GF-D8 (cell line): Measurements from ENCODE around the gene CADM1.

ENCODE experiments used
- DNase-seq: peaks from one replicate; lab custom pipeline; 2025; lab: John Stamatoyannopoulos, UW

Gene CADM1

DNA sequence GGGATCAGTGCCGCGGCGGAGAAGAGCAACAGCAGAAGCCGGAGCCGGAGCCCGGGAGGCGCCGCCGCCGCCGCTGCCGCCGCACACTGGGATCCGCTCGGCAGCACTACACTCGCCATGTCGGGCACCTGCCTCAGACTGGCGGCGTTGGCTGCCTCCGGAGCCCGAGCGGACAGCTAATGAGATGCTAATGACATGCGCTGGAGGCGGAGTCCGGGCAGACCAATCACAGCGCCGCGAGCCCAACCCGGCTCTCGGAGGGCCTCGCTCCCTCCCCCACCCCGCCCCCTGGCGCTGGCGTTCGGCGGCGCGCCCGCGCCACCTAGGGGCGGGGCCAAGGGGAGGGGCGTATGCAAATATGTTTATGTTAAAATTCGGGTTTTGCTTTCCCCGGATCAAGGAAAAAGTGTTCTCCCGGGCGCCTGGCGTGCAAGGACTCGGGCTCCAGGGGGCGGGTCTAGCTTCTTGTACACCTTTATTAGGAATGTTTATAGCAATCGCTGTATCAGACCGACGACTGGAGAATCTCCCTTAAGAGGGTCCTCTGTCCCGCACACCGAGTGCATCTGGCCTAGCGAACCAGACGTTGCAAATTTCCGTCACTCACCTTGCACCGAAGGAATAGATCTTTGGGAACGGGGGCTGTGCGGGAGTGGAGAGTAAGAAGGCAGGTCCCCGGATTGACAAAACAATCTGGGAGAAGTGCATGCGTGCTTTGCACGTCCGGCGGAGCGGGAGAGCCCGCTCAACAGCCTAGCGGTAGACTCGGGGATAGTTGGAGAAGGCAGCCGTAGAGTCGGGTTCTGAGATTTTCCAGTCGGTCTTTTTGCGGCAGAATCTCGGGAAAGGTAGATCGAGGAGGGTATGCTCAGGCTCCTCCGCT lies at the start of gene CADM1:
Gene CADM1 (minus strand): TSS at position 140 of the 883 bp plus-strand sequence.
- DNase-seq = no peak

DNA sequence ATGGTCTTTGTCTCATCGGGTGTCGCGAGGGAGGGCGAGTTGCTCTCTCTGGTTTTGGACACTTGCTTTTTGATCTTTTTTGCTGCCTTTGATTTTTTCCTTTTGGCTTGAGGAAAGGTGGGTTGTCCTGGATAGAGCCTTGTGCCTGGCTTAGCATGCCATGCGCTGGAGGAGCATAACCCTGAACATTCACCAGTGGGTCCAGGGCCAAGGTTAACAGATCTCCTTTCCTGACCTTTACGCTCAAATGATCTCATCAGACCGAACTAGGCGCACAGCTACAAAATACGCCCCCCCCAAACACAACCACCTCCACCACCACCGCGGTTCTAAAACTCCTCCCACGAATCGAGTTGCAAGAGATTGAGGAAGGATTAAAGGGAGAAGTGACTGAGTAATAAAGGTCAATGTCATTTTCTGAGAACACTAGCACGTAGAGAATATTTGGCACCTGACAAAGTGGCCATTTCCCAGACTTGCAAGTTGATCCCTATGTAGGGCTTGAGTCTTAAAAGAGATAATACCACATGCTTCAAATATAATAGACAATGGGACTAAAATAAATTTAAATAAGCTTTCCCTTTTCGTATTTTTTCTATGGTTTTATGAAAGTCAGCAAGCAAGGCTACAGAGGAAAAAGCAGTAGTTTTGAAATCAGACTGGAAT lies 48.7 kb upstream of the CADM1 start:
- DNase-seq = no peak

DNA sequence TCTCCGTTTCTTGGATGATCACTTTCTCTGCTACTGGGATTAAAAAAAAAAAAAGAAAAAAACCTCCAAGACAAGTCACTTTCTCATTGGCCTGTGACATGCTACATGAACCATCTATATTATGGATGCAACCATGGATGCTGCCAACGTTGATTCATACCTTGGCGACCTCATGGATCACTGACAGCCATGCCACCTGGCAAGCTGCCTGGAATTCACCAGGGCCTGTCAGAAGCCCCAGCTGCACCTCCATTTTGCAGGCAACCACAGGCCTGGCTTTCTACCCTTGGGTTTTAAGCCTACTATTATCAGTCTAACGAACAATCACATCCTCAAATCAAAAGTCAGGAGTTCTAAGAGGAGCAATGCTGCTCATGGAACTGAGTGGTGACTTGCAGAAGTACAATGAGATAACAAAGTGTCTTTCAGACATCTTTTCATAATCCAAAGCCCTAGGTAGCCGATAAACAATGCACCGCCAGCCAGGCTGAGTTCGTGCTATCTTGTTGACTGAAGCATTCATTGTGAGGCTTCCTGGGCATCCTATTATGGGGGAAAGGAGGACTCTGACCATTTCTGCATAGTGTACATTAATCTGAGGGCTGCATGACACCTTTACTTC lies 48.0 kb upstream of the CADM1 start:
- DNase-seq = no peak

DNA sequence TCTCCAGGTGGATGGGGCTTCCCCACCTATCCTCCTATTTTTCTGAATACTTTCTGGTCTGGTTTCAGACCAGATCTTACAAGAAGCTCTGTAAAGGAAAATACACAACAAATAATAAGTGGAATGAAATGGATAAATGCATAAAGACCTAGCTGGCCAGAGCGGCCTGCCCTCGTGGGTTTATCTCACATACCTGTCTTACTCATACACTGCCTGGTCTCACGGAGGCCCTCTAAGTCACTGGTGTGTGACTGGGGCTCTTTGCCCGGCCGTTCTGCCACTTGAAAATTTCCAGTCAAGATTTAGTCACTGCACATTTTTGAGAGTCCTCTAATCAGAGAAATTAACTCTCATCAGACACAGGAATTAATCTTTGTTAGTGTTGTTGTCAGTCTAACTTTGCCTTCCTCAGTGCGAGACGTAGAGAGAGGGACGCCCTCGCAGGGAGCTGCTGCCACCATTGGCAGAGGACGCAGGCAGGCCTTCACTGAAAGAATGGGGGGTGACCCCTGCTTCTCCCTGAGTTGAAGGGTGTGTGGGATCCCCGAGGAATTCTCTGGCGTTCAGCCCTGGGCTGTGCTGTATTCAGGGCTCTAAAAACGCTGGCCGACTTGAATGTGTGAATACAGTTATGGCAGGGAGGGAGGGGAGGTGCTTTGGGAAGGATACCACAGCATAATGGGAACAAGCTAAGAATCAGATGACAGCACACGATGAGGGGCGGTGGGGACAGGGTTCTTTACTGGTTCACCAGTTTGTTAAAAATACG lies 46.3 kb upstream of the CADM1 start:
- no peak for DNase-seq

DNA sequence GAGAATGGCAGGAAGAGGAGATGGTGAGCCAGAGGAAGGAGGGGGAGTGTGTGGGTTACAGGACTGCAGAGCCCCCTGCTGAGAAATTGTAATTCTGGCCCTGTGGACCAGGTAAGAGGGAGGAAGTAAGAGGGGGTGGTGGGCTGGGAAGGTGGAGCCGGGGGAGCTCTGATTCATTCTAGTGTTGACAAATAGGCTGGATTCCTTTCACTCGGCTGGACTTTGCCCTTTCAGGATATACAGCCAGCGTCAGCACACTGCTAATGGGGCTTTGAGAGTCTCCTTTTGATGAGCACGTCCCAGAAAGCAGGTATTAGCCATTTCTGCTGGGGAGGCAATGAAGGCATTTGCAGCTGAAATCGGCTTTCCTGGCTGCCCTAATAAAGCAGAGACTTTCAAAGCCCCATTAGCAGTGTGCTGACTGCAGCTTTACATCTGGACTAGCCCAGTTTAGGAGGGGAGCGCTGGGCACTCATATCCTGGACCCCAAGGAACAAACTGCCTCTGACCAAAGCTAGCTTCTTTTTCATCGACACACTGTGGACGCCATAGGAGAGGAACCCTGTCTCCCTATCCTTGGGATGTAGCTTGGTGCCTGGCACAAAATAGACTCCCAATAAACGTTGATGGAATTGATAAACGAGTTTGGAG lies 44.8 kb upstream of the CADM1 start:
- no peak for DNase-seq

DNA sequence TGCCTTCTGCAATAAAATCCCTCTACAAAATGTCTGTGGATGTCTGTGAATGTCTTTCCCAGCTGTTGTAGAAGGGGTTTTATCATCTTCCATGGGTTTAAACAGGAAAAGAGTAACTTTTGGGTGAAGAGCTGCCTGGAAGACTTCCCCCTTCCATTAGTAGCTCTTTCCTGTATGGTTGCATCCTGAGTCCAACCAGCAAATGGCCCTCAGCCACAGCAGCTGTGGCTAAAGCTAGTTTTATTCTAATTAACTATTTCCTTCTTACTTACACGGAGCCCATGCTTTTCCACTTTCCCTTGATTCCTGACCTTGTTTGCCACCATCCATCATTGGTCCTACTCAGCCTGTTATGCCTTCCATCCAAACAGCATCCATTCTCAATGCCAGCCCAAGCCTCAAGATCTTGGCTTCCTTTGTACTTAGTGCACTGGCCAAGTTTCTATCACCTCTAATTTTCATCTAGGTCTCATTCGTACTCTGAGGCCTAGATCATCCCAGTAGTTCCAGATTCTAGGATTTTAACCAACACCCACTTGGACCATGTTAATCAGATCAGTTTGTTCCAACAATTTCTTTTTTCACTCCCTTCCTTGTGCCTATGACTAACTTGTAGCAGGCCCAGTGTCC lies 41.5 kb upstream of the CADM1 start:
- DNase-seq = no peak

DNA sequence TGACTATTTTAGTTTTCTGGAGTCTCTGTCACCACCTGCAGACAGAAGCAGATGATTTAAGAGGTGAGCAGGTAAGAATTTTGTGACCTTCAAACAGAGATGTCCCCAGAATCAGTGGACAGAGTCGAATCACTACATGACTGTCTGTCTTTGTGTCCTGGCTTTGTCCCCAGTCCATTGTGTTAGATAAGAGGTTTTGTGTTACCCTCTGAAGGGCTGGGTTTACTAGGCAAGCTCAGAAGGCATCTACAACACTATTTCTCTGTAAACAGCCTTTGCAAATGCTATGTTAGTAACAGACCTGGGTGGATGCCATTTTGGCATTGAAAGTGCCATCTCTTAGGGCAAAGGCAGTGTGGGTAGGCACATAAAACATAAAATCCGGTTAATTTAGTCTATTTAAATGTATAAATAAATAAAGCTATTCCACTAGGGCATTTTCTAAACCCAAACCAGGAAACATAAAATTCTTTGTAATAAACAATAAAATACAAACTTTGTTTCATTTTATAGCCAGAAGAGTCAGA lies 40.3 kb upstream of the CADM1 start:
- DNase-seq = no peak

DNA sequence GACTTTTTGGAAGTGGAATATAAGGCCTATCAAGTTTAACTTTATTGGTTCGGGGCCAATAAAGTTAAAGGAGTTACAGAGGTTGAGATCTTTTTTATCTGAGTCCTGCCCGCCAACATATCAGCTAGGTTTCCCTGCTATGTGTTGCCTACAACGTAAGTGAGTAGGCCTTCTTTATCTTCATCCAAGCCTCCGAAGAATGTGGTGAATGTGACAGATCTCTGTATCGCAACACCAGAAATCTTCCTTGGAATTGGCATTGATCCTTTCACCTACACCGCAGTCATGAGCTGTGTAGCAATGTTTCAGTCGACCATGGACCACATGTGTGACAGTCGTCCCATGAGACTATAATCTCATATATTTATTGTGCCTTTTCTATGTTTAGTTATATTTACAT lies 37.3 kb upstream of the CADM1 start:
- no peak for DNase-seq

DNA sequence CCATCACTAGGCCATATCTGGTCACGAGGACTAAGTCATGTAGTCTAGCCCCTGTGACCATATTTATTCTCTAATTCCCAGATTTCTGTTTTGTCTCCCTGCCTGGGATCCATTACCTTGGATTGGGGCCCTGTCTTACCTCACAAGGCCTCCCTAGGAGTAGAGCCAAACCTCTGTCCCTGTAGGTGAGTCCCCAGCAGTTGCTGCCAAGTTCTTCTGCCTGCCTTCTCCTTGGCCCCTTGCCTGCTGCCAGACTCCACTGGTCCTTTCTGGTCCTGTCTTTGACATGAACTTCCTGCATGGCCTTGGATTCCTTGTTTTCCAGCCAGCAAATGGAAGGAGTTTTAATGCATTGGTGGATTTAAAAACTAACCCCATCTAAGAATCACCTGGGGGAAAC lies 35.6 kb upstream of the CADM1 start:
- no peak for DNase-seq

DNA sequence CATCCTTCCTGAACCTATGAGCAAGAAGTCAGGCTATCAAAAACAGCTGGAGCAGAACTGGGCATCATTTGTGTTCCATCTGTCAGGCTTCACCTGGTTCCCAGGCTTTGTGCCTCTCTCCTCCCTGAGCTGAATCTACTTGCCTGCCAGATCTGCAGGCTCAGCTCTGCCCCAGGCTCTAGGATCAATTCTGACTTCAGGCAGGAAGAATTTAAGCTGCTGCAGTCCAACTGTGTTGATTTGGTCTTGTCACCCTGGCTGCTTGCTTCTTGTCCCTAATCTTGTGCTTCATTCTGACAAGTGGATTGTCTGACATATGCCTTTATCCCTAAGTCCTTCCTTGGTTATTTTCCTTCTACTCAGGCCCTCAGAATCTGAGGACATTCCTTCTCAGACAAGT lies 31.6 kb upstream of the CADM1 start:
- no peak for DNase-seq

DNA sequence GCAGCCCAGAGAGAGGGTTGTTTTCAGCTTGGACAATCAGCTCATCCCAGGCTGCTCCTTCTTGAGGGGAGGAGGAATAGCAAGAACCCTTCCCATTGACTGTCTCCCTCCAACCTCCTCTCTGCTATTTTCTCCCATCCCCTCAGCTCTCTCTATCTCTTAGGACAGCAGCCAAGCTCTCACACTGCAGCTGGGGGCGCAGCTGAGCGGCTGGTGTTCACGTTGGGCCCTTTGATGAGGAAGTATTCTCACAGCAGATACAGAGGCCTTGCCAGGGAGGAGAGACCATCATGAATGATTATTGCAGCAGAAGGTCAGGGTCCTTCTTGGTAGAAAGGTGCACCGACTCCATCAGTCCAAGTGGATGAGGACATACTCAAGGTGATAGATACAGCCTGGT lies 26.5 kb upstream of the CADM1 start:
- no peak for DNase-seq

DNA sequence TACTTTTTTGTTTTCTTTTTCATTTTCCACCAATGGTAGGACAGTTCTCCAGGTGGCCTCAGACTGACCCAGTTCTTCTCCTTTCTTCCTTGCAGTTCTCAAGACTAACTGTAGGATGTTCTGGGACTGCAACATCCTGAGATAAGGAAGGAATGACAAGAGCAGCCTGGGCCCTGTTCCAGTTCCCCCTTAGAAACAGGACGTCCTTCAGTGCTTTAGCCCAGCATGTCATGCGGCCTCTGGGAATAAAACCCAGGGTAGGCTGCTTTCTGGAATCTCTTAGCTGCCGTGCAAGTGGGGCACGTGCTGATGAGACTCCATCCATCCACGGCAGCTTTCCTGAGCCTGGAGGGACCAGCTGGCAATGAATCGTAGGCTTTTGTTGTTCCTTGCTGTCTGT lies 24.0 kb upstream of the CADM1 start:
- DNase-seq = no peak

DNA sequence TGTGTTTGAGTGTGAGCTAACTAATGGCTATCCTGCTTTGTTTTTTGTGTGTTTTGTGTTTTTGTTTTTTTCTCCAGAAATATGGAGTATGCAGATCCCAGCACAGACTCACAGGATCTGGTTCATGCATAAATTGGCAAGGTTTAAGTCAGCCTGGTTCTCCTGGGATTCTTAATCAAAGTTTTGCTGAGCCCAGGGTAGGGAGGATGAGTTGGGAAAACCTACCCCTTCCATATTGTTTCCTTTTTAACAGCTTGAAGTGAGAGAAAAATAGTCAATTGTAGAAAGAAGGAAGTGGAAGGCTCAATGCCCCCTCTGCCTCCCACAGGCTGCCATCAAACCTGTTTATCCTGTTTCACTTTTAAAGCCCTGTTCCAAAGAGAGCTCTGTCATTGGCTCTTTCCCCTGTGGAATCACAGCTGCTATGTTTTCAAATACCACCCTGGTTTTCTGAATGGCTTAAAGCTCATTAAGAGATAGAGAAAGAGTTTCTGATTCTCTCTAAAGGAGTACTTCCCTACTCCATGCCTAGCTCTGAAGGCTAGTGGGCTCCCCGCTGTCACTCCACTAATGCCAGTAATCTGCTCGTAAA lies 23.4 kb upstream of the CADM1 start:
- DNase-seq = no peak

DNA sequence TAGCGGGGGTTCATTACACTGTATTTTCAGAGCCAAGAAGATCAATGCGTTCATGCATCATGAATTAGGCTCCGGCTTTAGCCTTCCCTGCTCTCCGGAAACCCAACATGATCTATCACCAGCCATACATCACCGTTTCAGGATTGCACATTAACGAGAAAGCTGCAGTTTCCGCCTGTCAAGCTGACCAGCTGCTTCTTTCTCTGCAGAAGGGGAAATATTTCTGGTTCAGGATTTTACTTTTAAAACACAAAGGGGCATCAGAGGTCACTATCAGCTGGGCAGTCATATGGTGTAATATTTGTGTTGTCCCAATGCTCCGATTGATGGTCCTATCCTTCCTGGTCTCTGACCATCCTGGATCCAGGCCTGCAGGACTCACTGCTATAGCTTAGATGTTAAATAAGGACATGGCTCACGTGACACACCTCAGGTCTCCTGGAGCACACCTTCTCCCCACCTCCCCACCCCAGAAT lies 21.4 kb upstream of the CADM1 start:
- no peak for DNase-seq

DNA sequence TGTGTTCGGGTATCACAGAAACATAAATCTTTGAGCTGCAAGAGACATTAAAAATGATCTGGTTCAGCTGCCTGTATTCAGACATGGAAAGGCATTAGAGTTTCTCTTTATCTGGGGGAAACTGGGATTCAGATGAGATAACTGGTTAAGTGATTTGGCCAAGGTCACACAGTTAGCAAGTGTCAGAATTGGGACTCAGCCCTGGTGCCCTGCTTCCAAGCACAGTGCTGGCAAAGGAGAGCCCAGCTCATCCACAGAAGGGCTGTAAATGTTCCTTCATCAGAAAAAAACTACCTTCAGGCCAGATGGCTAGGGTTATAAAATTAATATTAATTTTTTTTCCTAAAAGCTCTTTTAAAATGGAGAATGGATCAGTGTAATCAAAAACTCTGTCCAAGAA lies 20.4 kb upstream of the CADM1 start:
- DNase-seq = no peak

DNA sequence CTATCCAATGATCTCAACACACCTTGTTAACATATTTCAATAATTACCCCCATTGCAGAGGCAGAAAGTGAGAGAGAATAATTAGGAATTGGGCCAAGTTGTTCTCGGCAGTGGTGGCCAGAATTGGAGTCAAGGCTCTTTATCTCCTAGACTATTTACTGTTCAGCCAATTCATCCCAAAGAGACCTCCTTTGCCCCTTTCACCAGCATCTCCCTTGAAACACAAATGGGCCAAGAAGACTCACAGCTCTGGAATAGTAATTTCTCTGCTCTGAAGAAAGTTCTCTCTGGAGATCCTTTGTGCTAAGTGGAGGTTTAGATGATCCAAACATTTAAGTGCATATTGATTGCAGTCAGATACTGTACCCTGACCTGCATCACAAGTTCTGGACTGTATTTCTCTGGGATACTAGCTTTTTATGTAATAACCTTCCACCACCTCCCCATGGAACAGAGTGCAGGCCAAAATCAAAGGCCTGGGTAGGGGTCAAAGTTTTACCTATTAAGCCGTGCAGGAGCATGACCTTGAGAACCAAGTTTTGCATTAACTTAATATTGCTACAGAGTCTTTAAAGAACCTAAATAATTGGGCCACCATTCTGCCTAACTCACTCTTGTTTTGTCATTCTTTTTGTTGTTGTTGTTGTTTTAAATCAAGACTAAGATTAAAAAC lies 19.6 kb upstream of the CADM1 start:
- DNase-seq = no peak

DNA sequence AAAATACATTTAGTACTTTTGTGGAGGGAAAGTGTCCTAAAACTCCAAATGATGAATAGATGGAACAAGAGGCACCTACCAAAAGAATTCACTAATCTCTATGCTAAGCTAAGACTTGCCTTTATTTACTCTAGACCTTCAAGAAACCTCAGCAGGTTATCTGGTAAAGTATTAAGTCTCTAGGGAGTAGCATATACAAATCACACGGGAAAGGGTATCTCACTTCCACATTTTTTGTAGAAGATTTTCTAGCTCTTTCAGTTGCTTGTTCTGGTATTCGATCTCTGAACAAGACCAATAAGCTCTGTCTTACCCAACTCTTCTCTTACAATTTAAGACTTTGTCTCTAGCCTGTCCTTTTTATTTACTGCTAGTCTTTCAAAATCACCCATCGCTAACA lies 18.1 kb upstream of the CADM1 start:
- DNase-seq = no peak

DNA sequence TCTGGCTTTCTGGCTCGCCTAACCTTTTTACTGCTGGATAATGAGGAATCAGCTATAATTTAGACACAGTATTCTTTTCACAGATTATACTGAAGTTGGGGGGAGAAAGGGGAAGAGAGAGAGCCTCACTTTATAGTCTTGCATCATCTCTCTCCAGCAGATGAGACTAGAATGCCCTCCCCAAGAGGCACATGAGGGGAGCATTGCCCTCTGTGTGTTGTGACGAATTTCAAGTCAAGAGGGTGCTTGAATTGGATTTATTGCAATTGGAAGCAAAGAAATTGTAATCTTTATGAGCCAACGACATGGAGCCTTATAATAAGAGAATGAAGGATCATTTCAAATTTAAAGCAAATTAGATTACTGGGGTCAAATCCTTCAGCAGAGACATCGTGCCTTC lies 17.6 kb upstream of the CADM1 start:
- no peak for DNase-seq

DNA sequence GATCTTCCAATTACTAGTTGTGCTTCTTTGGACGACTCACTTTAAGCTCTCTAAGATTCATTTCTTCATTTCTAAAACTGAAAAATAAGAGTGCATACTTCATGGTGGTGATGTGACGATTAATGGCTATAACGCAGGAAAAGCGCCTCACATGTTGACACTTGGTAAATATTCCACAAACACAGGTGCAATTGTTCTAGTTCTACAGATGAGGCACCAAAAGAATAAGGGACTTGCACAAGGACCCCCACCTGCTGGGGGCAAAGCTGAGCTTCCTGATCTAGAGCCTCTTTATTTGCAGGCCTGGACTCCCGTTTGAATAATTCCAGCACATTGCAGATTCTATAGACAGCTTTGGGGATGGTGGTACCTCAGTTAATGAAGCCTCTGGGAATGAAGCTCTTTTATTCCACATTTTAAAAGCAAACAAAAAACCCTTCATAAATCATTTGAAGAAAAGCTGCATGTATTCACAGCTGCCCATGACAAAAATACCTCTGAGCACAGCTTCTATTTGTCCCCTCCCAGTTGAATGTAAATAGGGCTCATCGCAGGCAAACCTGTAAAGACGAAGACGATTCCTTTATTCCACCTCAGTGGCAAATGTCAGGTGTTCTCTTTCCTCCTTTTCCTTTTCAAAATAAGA lies 14.9 kb upstream of the CADM1 start:
- no peak for DNase-seq
